HCT116 (cell line): ENCODE data around the gene SNTB2. TPM values are rescaled to one million over a fixed set of nuclear protein-coding genes. Genes with fewer than 3 reads are reported as not detected.

Experiments used
- ATAC-seq: fragments of 200-7000 bp; cut with Tn5 transposase; 2 replicates; pipeline ENCODE4 v1.9.1; 2020; ENCODE audit warnings: mild to moderate bottlenecking, moderate library complexity
- BruUV-seq: library from RNA; stranded (reverse); fragments of 400-500 nt; replicated peaks from 2 replicates; lab custom pipeline; 2021; lab: Mats Ljungman, UMichigan
- CTCF ChIA-PET: fragments of 300-600 bp; sonication (Branson Sonifier 250); formaldehyde crosslinking; loops from one replicate; lab custom pipeline; 2021; ENCODE audit warnings: antibody characterized with exemption; lab: Charles Lee
- POLR2A ChIA-PET: fragments of 300-600, 350-600 bp; sonication (Branson Sonifier 250); formaldehyde crosslinking; loops from one replicate; lab custom pipeline; 2021; ENCODE audit warnings: antibody characterized with exemption; lab: Charles Lee
- RAD21 ChIA-PET, 2 experiments: fragments of 300-600 bp; sonication (Branson Sonifier 250); formaldehyde crosslinking; loops; one replicate each; lab custom pipeline; 2023; ENCODE audit warnings: low total read pairs in 2 of 2; ENCODE audit not compliant: uncharacterized antibody in 2 of 2, unreplicated experiment in 2 of 2, low non-redundant PET in 1 of 2; lab: Charles Lee
- DNase-seq: peaks from one replicate; pipeline ENCODE4 v3.0.0-alpha.2; 2010; ENCODE audit warnings: low read depth, low spot score
- H2AFZ ChIP-seq: fragments of 200-600 bp; shearing (Covaris generic), sonication (generic); 2 replicates; pipeline ENCODE4 v1.6.1; 2017; ENCODE audit warnings: low read depth, mixed run types, mixed read lengths, antibody characterized with exemption, low read length; ENCODE audit not compliant: poor library complexity, severe bottlenecking
- H3K27ac ChIP-seq: 2 replicates; pipeline ENCODE4 v1.5.1; 2012; ENCODE audit warnings: low read depth, low read length
- H3K27me3 ChIP-seq: fragments of 200-600 bp; sonication (generic); 2 replicates; pipeline ENCODE4 v1.6.1; 2016; ENCODE audit warnings: mixed run types, low read length, mixed read lengths; ENCODE audit not compliant: insufficient read depth
- H3K36me3 ChIP-seq, 2 experiments: fragments of 200-500 bp in 1 of 2; fragments of 200-600 bp in 1 of 2; sonication (Bioruptor generic) in 1 of 2; sonication (generic) in 1 of 2; 2 replicates each; pipeline versions ENCODE4 v1.5.1 to v1.6.1; 2014 to 2016; ENCODE audit warnings: low read length in 2 of 2, inconsistent platforms in 1 of 2, mixed read lengths in 1 of 2, mixed run types in 1 of 2; ENCODE audit not compliant: insufficient read depth in 2 of 2, control insufficient read depth in 1 of 2
- H3K4me1 ChIP-seq, 2 experiments: fragments of 200-600 bp in 1 of 2; sonication (generic) in 1 of 2; 2 replicates each; pipeline versions ENCODE4 v1.5.1 to v1.6.1; 2012 to 2017; ENCODE audit warnings: low read length in 2 of 2, inconsistent platforms in 1 of 2, mild to moderate bottlenecking in 1 of 2, mixed read lengths in 1 of 2, mixed run types in 1 of 2, moderate library complexity in 1 of 2; ENCODE audit not compliant: insufficient read depth in 2 of 2, control insufficient read depth in 1 of 2
- H3K4me2 ChIP-seq: fragments of 200-600 bp; sonication (generic); 2 replicates; pipeline ENCODE4 v1.6.1; 2017; ENCODE audit warnings: mixed run types, low read length, mixed read lengths
- H3K4me3 ChIP-seq, 2 experiments: fragments of 200-600 bp in 1 of 2; sonication (generic) in 1 of 2; replicated peaks in 1 of 2; 2 replicates each; pipeline ENCODE4 v1.5.1; 2011 to 2016; ENCODE audit warnings: low read length in 2 of 2, control low read depth in 1 of 2, low read depth in 1 of 2, mild to moderate bottlenecking in 1 of 2, mixed read lengths in 1 of 2, mixed run types in 1 of 2
- H3K79me2 ChIP-seq: fragments of 200-600 bp; sonication (generic); 2 replicates; pipeline ENCODE4 v1.6.1; 2017; ENCODE audit warnings: mild to moderate bottlenecking, mixed run types, low read length, moderate library complexity, mixed read lengths; ENCODE audit not compliant: insufficient read depth
- H3K9ac ChIP-seq: fragments of 200-600 bp; sonication (generic); 2 replicates; pipeline ENCODE4 v1.6.1; 2016; ENCODE audit warnings: low read length, mixed read lengths
- H3K9me2 ChIP-seq: fragments of 200-600 bp; sonication (generic), shearing (Covaris generic); 2 replicates; pipeline ENCODE4 v1.6.1; 2017; ENCODE audit warnings: mixed run types, mild to moderate bottlenecking, moderate library complexity; ENCODE audit not compliant: insufficient read depth
- H3K9me3 ChIP-seq, 2 experiments: fragments of 200-500 bp in 1 of 2; fragments of 200-600 bp in 1 of 2; sonication (Bioruptor generic) in 1 of 2; sonication (generic) in 1 of 2; 2 replicates each; pipeline ENCODE4 v1.6.1; 2014 to 2017; ENCODE audit warnings: low read length in 2 of 2, mixed read lengths in 2 of 2, inconsistent platforms in 1 of 2, low read depth in 1 of 2, mild to moderate bottlenecking in 1 of 2, mixed run types in 1 of 2, moderate library complexity in 1 of 2; ENCODE audit not compliant: control insufficient read depth in 1 of 2, insufficient read depth in 1 of 2
- H4K20me1 ChIP-seq: fragments of 200-600 bp; sonication (generic), shearing (Covaris generic); 2 replicates; pipeline ENCODE4 v1.6.1; 2017; ENCODE audit warnings: mixed run types, mild to moderate bottlenecking, moderate library complexity; ENCODE audit not compliant: insufficient read depth
- CBX3 ChIP-seq: IDR thresholded peaks from 2 replicates; pipeline ENCODE4 v1.6.1; 2012; ENCODE audit warnings: low read depth
- CEBPB ChIP-seq: IDR thresholded peaks from 2 replicates; pipeline ENCODE4 v1.6.1; 2012; ENCODE audit warnings: low read depth
- EGR1 ChIP-seq: IDR thresholded peaks from 2 replicates; pipeline ENCODE4 v1.6.1; 2012; ENCODE audit warnings: low read depth
- ELF1 ChIP-seq: IDR thresholded peaks from 2 replicates; pipeline ENCODE4 v1.6.1; 2012; ENCODE audit warnings: low read depth, borderline replicate concordance
- FOSL1 ChIP-seq: IDR thresholded peaks from 2 replicates; pipeline ENCODE4 v1.6.1; 2012; ENCODE audit warnings: low read depth
- JUND ChIP-seq: IDR thresholded peaks from 2 replicates; pipeline ENCODE4 v1.6.1; 2012
- POLR2A ChIP-seq: IDR thresholded peaks from 2 replicates; pipeline ENCODE4 v1.7.0; 2011; ENCODE audit warnings: borderline replicate concordance; ENCODE audit not compliant: insufficient read depth, insufficient read length; ENCODE audit errors: extremely low read depth
- POLR2AphosphoS5 ChIP-seq: IDR thresholded peaks from 2 replicates; pipeline ENCODE4 v1.6.1; 2011; ENCODE audit warnings: mild to moderate bottlenecking, low read depth, low read length, moderate library complexity
- RAD21 ChIP-seq: IDR thresholded peaks from 2 replicates; pipeline ENCODE4 v1.6.1; 2012; ENCODE audit warnings: low read depth, mild to moderate bottlenecking
- SIN3A ChIP-seq: IDR thresholded peaks from 2 replicates; pipeline ENCODE4 v1.6.1; 2012; ENCODE audit warnings: low read depth
- SP1 ChIP-seq: IDR thresholded peaks from 2 replicates; pipeline ENCODE4 v1.6.1; 2012; ENCODE audit warnings: low read depth
- SRF ChIP-seq: IDR thresholded peaks from 2 replicates; pipeline ENCODE4 v1.6.1; 2012; ENCODE audit warnings: low read depth
- TCF7L2 ChIP-seq: IDR thresholded peaks from 2 replicates; pipeline ENCODE4 v1.7.0; 2011; ENCODE audit warnings: borderline replicate concordance, inconsistent platforms; ENCODE audit not compliant: insufficient read depth, insufficient read length; ENCODE audit errors: extremely low read depth
- YY1 ChIP-seq: IDR thresholded peaks from 2 replicates; pipeline ENCODE4 v1.6.1; 2011; ENCODE audit warnings: low read length, low read depth, moderate library complexity, mild to moderate bottlenecking; ENCODE audit not compliant: insufficient replicate concordance; ENCODE audit errors: extremely low read depth
- ZFX ChIP-seq: fragments of 450-650 bp; IDR thresholded peaks from 2 replicates; pipeline ENCODE4 v1.6.1; 2017
- intact Hi-C: fragments of 100-400 bp; cut with micrococcal nuclease; formaldehyde crosslinking; loops from 2 replicates; pipeline ENCODE4 v1.10.0; 2022
- total RNA-seq: library from RNA; stranded (reverse); gene quantifications from one replicate; pipeline ENCODE4 v1.2.1, GENCODE V29; 2021; ENCODE audit not compliant: unreplicated experiment
- TF ChIP-seq, protein P1 (sequence below): IDR thresholded peaks from 2 replicates; pipeline ENCODE4 v1.6.1; 2012
- TF ChIP-seq, protein P2 (sequence below), 3 experiments: fragments of 200-600 bp in 1 of 3; sonication (generic) in 1 of 3; IDR thresholded peaks in 2 of 3; conservative IDR thresholded peaks in 1 of 3; 2 replicates each; pipeline ENCODE4 v1.5.1; 2012 to 2017; ENCODE audit warnings: low read depth in 2 of 3, low read length in 2 of 3, antibody characterized with exemption in 1 of 3, borderline replicate concordance in 1 of 3, control low read depth in 1 of 3, mild to moderate bottlenecking in 1 of 3, mixed read lengths in 1 of 3, mixed run types in 1 of 3, moderate library complexity in 1 of 3; ENCODE audit not compliant: insufficient read depth in 1 of 3
- TF ChIP-seq, protein P3 (sequence below): IDR thresholded peaks from 2 replicates; pipeline ENCODE4 v1.6.1; 2012
- TF ChIP-seq, protein P4 (sequence below): IDR thresholded peaks from 2 replicates; pipeline ENCODE4 v1.6.1; 2012; ENCODE audit warnings: low read depth

SNTB2 gene
- total RNA-seq, 1 experiment from 2014 or later = 38.1 TPM

DNA sequence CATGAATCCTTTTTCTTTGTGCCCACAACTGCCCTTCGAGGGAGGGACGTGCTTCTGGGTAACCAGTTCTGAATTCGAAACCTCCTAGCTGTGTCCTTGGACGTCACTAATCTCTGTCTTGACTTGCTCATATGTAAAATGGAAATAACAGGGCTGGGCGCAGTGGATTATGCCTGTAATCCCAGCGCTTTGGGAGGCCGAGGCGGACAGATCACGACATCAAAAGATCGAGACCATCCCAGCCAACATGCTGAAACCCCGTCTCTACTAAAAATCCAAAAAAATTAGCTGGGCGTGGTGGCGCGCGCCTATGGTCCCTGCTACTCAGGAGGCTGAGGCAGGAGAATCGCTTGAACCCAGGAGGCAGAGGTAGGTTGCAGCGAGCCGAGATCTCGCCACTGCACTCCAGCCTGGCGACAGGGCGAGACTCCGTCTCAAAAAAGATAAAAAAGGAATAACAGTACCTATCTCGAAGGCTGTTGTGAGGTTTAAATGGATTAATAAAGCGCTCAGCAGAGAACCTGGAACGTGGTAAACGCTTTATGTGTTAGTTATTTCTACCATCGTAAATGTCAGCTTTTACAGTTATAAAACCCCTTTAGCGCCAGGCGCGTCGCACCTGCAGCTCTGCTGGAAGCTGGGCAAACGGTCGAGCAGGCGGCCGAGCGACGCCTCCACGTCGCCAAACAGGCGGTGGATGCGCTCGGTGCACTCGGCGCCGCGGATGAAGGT, 151.8 kb downstream of the SNTB2 start:
- Histone ChIP-seq H3K27ac (peak overlapping the region; percentile 90), H3K79me2 (peaks cover 68% of the 10 kb centered on the region), H3K9ac (peak overlapping the region; percentile 96), H4K20me1 (no peaks in the 10 kb centered on the region; the same call in 1 of the 2 replicates), H2AFZ (no peak overlapping the region), H3K36me3 (peaks cover 18 to 48% of the 10 kb centered on the region in 2 experiments; a peak in 3 of 4 replicates), H3K9me3 (no peaks in the 10 kb centered on the region), H3K9me2 (no peaks in the 10 kb centered on the region)
- ATAC-seq (no peak), DNase-seq (no peak)
- ChIA-PET POLR2A (interaction anchor here (0.6 kb wide), 2 partner anchors 42 to 188 kb away, joined by 3 read pairs; no protein-coding TSS in a partner anchor), RAD21 (no interaction called here), CTCF (no interaction called here)
- no TSS peak for BruUV-seq
- TF ChIP-seq CEBPB = no peak
- TF ChIP-seq, protein P1, sequence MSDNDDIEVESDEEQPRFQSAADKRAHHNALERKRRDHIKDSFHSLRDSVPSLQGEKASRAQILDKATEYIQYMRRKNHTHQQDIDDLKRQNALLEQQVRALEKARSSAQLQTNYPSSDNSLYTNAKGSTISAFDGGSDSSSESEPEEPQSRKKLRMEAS = no peak
- no peak for TF ChIP-seq RAD21
- TF ChIP-seq YY1 = no peak
- TF ChIP-seq, protein P2, sequence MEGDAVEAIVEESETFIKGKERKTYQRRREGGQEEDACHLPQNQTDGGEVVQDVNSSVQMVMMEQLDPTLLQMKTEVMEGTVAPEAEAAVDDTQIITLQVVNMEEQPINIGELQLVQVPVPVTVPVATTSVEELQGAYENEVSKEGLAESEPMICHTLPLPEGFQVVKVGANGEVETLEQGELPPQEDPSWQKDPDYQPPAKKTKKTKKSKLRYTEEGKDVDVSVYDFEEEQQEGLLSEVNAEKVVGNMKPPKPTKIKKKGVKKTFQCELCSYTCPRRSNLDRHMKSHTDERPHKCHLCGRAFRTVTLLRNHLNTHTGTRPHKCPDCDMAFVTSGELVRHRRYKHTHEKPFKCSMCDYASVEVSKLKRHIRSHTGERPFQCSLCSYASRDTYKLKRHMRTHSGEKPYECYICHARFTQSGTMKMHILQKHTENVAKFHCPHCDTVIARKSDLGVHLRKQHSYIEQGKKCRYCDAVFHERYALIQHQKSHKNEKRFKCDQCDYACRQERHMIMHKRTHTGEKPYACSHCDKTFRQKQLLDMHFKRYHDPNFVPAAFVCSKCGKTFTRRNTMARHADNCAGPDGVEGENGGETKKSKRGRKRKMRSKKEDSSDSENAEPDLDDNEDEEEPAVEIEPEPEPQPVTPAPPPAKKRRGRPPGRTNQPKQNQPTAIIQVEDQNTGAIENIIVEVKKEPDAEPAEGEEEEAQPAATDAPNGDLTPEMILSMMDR (IDR thresholded peaks at IDR 0.05 in 2 of 3, conservative IDR thresholded peaks at IDR 0.05 in 1 of 3; ENCODE audit: borderline replicate concordance in 1 of 3, insufficient read depth in 1 of 3, low read depth in 2 of 3, low read length in 2 of 3) = no peak
- TF ChIP-seq SRF = no peak
- no peak for TF ChIP-seq EGR1
- no peak for TF ChIP-seq POLR2AphosphoS5
- TF ChIP-seq TCF7L2 = no peak
- no peak for TF ChIP-seq FOSL1
- no peak for TF ChIP-seq POLR2A
- TF ChIP-seq, protein P3, sequence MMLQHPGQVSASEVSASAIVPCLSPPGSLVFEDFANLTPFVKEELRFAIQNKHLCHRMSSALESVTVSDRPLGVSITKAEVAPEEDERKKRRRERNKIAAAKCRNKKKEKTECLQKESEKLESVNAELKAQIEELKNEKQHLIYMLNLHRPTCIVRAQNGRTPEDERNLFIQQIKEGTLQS = no peak
- TF ChIP-seq SP1 = no peak
- TF ChIP-seq, protein P4, sequence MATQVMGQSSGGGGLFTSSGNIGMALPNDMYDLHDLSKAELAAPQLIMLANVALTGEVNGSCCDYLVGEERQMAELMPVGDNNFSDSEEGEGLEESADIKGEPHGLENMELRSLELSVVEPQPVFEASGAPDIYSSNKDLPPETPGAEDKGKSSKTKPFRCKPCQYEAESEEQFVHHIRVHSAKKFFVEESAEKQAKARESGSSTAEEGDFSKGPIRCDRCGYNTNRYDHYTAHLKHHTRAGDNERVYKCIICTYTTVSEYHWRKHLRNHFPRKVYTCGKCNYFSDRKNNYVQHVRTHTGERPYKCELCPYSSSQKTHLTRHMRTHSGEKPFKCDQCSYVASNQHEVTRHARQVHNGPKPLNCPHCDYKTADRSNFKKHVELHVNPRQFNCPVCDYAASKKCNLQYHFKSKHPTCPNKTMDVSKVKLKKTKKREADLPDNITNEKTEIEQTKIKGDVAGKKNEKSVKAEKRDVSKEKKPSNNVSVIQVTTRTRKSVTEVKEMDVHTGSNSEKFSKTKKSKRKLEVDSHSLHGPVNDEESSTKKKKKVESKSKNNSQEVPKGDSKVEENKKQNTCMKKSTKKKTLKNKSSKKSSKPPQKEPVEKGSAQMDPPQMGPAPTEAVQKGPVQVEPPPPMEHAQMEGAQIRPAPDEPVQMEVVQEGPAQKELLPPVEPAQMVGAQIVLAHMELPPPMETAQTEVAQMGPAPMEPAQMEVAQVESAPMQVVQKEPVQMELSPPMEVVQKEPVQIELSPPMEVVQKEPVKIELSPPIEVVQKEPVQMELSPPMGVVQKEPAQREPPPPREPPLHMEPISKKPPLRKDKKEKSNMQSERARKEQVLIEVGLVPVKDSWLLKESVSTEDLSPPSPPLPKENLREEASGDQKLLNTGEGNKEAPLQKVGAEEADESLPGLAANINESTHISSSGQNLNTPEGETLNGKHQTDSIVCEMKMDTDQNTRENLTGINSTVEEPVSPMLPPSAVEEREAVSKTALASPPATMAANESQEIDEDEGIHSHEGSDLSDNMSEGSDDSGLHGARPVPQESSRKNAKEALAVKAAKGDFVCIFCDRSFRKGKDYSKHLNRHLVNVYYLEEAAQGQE = no peak
- TF ChIP-seq JUND = no peak
- TF ChIP-seq ELF1 = no peak
- TF ChIP-seq CBX3 = no peak
- TF ChIP-seq ZFX = no peak
- TF ChIP-seq SIN3A = no peak
- TF ChIP-seq, all 23 proteins: peak for 0
- Histone ChIP-seq H3K27me3 (no peaks in the 10 kb centered on the region), H3K4me2 (peak overlapping the region; percentile 91), H3K4me3 (peak overlapping the region; percentile 71 to 94), H3K4me1 (peaks cover 11 to 27% of the 10 kb centered on the region in 2 experiments)
- intact Hi-C loops = no loop called here
